ENCODE results near the gene BTBD2.

Gene BTBD2

DNA sequence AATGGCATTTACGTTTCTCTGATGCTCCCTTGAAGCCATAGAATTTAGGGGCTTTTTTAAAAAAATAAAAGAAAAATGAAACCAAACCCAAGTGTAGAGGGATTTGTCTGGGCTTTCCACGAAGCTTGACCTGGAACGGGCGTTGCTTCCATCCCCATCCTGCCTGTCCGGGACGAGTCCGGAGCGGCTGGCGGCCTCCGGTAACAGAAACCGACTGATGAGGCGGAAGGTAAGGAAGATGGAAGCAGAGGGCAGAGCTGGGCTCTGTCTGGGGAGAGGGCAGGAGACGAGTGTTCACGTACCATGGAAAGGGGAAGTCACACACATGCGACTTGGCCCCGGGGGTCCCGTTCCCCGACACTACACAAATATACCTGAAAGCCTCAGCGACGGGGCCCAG, 34.3 kb downstream of the BTBD2 start:
- DNase-seq: no peak

DNA sequence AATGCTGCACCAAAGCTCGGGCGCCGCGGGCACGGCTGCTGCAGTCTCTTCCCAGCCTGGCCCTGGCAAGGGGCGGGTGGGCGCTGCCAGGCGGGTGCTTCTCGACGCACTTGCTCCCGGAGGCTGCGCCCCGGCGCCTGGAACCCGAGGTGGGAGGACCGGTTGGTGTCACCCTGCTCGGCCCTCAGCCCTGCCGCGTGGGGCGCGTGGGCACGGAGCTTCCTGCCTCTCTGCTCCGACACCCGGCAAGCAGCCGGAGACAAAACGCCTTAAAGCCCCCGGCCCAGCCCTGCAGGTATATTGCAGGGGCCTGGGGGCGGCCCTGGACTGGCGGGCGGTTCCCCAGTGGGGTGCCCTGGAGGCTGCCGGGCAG, 34.7 kb downstream of the BTBD2 start:
- no peak for DNase-seq

DNA sequence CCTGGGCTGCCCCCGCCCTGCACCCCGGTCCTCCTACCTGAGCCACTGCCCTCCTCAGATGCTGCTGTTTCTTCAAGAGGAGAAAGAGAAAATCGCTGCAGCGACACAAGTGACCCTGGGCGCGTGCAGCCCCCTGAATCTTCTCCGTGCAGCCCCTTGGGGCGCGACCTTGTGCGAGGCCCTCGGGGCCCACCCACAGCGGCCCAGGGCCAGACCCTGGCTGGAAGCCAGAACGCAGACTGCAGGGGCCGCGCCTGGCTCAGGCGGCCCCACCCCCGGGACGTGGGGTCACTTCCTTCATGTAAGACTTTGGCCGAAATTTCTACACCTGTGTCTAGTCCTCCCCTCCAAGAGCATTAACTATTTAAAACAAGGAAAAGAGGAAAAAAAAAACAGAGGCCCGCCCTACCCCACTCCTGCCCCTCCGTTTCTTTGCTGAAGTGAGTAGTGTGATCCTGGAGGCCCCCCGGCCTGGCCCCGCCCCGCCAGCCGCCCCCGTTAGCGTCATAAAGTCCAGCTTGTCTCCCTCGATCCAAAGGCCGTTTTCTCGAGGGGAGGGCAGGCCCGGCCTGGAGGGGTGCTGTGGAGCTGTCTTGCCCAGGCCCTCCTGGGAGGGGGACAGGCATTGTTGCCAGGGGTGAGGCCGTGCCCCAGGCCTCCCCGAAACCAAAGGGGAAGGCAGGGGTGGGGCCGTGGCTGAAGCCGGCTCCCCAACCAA, 35.3 kb downstream of the BTBD2 start:
- DNase-seq: no peak

DNA sequence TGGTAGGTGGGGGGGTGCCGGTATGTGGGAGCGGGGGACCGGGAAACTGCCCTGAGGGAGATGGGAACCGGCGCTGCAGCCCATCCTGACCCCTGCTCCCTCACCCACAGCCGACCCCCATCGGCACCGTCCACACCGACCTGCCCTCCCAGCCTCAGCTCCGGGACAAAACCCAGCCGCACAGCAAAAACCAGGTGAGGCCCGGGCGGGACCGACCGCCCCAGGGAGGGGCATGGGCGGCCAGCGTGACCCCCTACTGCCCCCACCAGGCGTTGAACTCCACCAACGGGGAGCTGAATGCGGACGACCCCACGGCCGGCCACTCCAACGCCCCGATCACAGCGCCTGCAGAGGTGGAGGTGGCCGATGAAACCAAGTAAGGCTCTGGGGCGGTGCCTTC, 35.9 kb downstream of the BTBD2 start:
- DNase-seq: no peak

DNA sequence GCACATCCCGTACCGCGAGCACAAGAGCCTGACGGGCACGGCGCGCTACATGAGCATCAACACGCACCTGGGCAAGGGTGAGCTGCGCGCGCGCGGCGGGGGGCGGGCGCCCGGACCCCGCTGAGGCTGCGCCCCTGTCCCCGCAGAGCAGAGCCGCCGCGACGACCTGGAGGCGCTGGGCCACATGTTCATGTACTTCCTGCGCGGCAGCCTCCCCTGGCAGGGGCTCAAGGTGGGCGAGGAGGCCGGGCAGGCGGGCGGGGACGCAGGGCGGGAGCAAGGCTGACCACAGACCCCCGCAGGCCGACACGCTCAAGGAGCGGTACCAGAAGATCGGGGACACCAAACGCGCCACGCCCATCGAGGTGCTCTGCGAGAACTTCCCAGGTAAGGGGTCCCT, 36.5 kb downstream of the BTBD2 start:
- DNase-seq: no peak

DNA sequence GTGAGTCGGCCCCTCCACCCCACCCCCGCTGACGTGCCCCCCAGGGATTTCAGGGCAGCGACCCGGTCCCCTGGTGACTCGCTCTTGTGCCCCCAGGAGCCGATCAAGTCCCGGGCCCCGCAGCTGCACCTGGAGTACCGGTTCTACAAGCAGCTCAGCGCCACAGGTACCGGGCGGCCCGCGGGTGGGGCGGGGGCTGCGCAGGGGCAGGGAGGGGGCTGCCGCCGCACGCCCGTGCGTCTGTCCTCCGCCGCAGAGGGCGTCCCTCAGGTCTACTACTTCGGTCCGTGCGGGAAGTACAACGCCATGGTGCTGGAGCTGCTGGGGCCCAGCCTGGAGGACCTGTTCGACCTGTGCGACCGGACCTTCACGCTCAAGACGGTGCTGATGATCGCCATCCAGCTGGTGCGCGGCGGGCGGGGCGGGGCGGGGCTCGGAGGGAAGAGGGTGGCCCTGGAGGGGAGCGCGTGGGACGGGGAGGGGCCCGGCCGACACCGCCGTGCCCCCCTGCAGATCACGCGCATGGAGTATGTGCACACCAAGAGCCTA, 37.1 kb downstream of the BTBD2 start:
- no peak for DNase-seq

DNA sequence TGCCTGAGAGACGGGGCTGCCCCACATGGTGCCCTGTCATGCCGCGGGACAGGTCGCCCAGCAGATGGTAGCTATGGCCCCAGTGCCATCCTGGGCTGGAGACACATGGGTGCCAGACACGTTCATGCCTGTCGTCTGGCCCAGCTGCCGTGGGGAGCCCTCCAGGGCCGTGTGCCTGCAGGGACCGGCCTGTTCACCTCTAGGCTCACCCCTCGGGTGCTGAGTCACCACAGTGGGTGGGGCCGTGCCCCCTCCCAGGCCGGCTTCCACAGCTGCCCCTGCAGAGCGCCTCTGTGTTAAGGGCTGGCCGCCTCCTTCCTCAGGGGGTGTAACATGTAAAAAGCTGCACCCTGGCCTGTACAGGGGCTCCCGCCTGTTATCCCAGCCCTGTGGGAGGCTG, 38.4 kb downstream of the BTBD2 start:
- no peak for DNase-seq

DNA sequence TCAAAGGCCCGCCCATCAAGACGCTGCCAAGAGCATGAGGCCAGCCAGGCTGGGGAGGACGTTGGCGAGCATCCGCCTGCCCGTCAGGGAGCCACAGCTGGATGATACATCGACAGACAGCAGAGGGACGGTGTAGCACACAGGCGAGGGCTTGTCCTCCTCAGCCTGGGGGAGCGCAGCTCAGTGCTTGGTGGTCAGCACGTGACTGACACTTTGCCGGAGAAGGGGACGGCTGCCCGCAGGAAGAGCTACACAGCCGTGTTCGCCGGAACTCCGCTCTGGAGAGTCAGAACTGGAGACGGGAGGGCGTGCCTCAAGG, 40.4 kb downstream of the BTBD2 start:
- no peak for DNase-seq

DNA sequence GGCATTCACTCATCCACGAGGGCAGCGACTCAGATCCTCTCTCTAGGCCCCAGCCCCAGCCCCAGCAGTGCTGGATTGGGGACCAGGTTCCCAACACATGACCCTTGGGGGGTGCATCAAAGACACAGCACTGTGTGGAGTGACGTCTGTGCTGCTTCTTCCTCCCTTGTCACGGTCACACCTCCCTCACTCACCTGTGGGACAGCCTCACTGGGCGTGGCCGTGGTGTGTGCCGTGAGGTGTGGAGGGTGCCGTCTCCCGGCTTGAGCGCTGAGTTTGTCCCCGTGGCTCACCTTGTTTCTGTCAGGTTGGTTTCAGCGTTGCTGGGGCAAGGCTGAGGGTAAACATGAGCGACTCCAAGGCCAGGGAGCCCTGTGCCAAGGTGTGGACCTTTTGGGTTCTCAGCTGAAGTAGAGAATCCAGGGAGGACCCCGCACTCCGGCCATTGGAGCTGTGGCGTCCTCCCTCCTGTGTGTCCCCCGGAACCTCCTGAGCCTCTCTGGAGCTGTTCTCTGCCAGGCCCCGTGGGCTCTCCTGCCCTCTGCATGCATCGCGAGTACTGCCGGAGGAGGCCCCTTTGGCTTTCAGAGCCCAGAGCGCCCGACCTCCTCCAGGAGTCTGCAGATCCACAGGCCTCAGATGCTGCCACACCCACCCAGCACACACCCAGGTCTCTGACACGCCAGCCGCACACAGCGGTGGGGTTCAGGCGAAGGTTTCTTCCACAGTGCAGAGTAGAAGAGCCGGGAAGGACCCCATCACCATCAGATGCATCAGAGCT, 40.9 kb downstream of the BTBD2 start:
- DNase-seq: no peak

DNA sequence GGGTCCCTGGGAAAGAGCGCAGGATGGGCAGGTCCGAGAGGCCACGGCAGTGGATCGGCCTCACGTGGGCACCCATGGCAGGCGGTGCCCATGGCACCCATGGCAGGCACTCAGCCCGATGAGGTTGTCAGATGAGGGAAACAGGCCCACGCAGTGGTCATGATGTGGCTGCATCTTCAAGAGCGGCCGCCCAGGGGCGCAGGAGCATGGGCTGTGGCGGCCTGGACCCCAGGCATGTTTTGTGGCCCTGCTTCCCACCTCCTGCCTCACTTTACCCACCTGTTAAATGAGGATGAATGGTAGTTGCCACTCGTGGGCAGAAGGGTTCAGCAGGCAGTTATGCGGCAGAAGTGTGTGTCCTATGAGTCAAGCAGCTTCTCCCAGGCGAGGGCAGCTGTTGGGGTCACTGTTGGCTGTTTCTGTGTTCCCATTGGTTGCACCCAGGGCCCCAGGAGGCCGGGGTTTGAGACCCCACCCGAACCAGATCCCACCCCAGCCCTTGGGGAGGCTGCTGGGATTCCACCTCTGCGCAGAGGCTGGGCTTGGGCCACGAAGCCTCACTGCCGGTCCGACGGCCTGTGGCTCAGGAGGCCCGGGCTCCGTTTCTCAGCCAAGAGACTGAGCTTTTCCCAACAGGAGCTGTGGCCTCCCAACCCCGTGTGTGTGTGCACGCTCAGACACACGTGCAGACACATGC, 44.6 kb downstream of the BTBD2 start:
- no peak for DNase-seq

DNA sequence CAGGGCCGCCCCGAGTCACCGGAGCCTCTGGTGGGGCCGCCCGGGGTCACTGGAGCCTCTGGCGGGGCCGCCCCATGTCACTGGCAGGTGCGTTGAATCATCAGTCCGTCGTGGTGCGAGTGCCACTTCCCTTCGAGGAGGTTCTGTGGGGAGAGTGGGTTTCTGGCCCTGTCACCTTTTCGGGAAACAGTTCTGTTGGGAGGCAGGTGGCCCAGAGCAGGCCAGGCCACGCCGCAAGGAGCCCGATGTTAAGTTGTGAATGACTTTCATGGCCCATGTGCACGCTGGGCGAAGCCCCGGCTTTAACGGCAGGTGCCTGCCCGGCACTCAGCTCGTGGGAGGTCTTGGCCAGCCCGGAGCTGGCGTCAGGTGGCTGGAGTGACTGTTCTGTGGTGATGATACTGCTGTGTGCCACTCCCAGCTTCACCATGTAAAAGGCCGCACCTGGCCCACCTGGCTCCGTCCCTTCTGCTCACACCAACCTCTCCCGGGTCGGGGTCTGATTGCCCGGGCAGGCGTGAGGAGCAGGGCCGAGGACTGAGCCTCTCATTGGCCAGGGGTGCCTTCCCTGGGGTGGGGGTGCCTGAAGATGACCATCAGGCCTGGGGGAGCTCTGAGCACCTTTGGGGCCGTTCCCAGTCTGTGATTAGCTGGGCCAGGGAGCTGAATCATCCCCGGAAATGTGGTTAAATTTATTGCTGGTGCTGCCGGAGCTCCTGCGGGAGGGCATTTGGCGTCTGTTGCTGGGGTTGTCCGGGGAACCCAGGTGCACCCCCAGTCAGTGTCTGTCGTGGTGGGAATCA, 45.3 kb downstream of the BTBD2 start:
- no peak for DNase-seq

DNA sequence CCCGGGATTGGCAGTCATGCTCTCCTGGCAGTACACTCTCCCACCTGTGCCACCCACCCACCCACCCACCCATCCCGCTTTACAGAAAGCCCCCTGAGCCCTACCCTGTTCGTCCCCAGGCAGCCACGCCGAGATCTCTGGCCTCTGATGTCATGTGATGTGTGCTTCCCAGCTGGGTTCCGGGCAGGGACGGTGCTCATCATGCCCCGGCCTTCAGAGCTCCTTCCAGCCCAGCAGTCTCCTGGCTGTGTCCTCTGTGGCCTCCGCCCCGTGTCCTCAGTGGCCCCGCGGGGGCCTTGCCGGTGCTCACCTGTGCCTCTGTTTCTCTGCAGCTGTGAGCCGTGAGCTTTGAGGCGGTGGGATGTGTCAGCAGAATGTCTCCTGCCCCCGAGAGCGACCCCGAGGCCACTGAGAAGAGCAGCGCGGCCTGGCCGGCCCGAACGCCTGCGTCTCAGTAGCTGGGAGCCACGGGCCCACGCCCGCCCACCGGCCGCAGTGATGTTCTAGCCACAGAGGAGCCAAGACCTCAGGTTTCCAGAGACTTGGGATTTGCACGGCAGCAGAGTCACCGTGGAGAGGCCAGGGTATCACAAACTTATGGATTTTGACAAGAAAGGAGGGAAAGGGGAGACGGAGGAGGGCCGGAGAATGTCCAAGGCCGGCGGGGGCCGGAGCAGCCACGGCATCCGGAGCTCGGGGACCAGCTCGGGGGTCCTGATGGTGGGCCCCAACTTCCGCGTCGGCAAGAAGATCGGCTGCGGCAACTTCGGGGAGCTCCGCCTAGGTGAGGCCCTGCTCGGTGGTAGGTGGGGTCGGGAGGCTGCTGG, 46.1 kb downstream of the BTBD2 start:
- no peak for DNase-seq

DNA sequence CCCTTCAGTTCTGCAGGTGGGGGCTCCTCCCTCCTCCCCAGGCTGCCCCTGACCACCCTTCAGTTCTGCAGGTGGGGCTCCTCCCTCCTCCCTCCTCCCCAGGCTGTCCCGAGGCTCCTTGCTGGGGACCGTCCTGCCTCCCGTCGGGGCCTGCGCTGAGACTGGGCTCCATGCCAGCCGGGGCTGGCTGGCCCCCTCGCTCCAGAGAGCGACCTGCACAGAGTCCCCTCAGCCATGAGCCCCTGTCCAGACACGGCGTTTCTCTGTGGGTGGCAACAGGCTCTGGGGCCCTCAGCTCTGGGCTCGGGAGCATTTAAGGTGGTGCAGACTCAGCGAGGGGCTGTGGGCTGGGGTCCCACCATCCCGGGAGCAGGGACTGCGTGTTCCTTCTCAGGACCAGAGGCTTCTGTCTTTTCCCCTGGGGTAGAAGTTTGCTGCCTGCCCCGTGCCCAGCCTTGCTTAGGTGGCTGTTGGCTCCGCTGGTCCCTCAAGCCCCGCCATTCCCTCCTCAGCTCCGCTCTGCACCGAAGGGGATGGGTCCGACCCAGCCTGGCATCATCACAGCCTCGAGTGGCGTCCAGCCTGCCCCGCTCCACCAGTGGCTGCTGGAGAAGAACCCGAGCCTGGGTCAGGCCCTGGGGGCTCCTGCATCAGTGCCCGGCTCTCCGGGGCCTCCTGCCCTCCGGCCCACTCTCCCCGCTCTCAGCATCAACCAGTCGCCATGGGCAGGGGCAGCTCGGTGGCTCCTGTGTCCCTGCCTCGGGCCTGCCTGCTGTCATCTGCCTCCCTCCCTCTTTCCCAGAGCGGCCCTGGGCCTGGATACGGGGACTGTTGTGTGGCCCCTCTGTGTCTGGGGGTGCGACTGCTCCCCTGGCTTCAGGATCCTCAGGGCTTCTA, 47.0 kb downstream of the BTBD2 start:
- no peak for DNase-seq

DNA sequence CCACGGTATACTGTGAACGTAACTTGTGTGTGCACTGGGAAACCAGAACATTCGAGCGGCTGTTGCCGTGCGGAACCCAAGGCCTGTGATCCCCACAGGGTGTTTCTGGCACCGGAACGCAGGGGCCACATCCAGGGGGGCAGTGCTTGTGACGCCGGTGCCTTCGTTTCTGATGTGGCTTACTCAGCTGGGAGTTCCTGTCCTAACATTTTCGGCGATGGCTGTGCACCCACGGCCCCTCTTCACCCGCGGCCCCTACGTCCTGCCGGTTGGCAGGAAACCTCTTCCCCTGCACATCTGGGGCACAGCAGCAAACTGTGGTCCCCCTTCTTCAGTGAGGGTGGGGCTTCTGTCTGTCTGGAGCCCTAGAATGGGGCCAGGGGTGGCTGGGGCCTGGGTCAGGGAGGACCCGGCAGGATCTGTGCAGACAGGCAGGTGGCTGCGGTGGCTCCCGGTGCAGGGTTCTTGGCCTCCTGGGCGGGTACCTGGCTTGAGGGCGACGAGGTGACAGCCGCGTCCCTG, 48.4 kb downstream of the BTBD2 start:
- no peak for DNase-seq

DNA sequence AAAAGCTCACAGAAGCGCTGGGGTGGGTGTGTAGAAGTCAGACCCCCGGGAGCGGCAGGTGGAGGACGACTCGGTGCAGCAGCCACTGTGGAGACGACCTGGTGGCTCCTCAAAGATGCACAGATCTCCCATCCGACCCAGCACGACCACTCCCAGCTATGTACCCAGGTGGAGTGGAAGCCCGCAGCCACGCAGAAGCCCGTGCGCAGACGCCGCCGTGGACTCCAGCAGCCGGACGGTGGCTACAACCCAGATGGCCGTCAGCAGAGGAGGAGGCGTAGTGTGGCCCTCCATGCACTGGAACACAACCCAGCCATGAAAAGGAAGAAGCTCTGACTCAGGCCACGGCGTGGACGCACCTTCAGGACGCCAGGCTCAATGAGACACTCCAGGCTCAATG, 52.8 kb downstream of the BTBD2 start:
- no peak for DNase-seq

DNA sequence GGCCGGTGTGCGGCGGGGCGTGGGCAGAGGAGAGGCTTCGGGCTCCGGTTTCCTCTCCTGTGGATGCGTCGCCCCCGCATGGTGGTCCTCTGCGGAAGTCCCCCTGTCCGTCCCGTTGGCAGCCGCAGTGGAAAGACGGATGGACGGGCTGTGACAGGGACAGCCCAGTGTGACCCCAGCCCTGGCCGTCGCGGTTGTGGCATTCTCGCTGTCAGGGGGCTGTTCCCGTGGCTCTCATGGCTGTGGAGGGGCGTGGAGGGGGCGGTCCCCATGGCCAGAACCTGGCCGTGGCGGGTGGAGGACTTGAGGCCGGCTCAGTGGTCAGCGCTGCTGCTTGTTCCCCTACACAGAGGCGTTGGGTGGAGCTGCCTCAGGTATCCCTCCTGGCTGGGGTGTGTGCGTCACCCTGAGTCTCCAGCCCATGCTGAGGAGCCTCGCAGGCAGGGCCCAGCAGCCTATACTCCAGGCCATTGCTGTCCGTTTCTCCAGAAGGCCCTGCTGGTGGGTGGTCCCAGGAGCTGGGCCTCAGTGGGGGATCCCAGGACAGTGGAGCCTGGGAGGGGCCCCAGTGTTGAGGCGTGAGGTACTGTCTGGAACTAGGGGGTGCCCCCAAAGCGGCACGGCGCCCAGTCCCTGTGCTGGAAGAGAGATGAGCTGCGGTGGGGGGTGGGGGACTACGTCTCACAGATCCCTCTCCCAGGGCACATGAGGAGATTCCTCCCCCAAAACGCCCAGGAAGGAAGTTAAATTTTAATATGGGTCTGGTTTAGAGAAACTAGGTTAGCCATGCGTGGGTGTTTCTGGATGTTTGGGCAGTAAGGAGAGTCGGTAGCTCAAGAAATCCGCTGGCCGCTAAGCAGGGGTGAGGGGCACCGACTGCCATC, 54.3 kb downstream of the BTBD2 start:
- no peak for DNase-seq

DNA sequence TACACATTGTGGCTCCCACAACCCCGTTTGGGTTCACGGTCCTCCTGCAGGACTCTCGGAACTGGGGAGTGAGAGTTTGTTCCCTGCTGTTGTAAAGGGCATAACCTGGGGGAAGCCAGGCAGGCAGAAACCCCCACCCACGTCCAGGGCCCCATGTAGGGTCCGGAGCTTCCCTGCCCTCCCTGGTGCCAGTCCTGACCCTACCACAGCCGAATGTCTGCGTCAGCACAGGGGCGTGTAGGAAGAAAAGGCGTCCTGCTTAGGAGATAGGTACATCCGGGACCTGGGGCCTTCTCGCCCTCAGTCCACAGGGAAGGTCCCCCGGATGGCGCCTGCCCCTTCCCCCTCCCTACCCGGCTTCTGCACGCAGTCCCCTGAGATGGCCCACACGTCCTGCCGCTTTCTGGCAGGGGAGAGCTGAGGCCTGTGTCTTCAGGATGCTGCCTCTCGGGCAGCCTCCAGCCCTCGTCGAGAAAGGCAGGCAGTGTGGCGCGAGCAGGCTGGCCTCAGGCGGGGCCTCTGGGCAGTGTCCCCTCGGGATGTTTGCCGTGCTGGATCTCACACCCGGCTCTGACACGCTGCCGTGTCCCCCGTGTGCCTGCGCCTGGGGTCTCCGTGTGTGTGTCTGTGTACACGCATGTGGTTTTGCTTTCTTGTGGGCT, 55.5 kb downstream of the BTBD2 start:
- no peak for DNase-seq

DNA sequence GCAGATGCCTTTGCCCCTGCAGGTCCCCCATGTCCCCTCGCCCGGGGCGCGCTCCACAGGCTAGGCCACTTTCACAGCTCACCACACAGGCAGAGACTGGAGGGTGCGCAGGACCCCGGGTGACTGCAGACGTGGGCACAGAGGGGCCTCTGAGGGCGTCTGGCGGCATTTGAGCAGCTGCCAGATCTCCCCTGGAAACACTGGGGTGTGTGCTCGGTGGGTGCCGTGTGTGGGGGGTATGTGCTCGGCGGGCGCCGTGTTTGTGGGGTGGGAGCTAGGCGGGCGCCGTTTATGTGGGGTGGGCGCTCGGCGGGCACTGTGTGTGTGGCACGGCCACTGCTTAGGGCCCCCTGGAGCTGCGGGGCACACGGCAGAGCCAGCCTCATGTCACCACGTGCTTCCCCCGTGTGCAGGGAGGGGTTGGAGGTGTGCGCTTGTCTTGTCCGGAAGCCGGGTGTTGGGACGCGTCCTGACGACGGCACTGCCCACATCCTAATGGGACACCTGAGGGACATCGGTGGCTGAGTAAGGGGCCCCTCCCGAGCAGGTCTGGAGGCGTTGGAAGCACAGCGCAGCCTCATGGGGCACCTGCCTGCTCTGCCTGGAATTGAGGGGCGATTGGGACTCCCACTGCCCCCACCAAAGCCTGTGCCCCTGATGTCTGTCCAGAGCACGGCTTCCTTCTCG, 57.8 kb downstream of the BTBD2 start:
- DNase-seq: no peak

Data from effector CD4-positive, alpha-beta T cell (primary cell).